H9 (cell line): ENCODE measurements around the gene ANKK1. TPM values are rescaled to one million over a fixed set of nuclear protein-coding genes. Genes with fewer than 3 reads are reported as not detected.

ENCODE experiments used
- DNase-seq: peaks from one replicate; pipeline ENCODE4 v3.0.0-alpha.2; 2017
- H2AFZ ChIP-seq: one replicate; pipeline ENCODE4 v1.6.1; 2013; ENCODE audit warnings: mild to moderate bottlenecking, low read length, control low read depth, moderate library complexity
- H2AK5ac ChIP-seq: 2 replicates; pipeline ENCODE4 v1.6.1; 2013; ENCODE audit warnings: low read length, control low read depth, mixed read lengths; ENCODE audit not compliant: insufficient read length
- H2BK120ac ChIP-seq: one replicate; pipeline ENCODE4 v1.6.1; 2013; ENCODE audit warnings: low read depth, mild to moderate bottlenecking, low read length, control low read depth, inconsistent platforms; ENCODE audit not compliant: poor library complexity, severe bottlenecking
- H2BK12ac ChIP-seq: 2 replicates; pipeline ENCODE4 v1.6.1; 2013; ENCODE audit warnings: low read length, control low read depth, mixed read lengths, low read depth; ENCODE audit not compliant: insufficient read length
- H2BK15ac ChIP-seq: 2 replicates; pipeline ENCODE4 v1.6.1; 2013; ENCODE audit warnings: low read depth, low read length, control low read depth
- H2BK20ac ChIP-seq: one replicate; pipeline ENCODE4 v1.6.1; 2013; ENCODE audit warnings: low read depth, mild to moderate bottlenecking, low read length, control low read depth, inconsistent platforms; ENCODE audit not compliant: poor library complexity, severe bottlenecking
- H2BK5ac ChIP-seq: 2 replicates; pipeline ENCODE4 v1.6.1; 2013; ENCODE audit warnings: low read length, control low read depth, mixed read lengths; ENCODE audit not compliant: insufficient read length
- H3K14ac ChIP-seq: 2 replicates; pipeline ENCODE4 v1.6.1; 2013; ENCODE audit warnings: low read length, control low read depth; ENCODE audit not compliant: insufficient read depth
- H3K18ac ChIP-seq: 2 replicates; pipeline ENCODE4 v1.6.1; 2013; ENCODE audit warnings: low read depth, mild to moderate bottlenecking, mixed read lengths, low read length, control low read depth; ENCODE audit not compliant: insufficient read length
- H3K23ac ChIP-seq: 2 replicates; pipeline ENCODE4 v1.6.1; 2013; ENCODE audit warnings: low read length, control low read depth, mixed read lengths, low read depth; ENCODE audit not compliant: insufficient read length
- H3K23me2 ChIP-seq: 2 replicates; pipeline ENCODE4 v1.6.1; 2013; ENCODE audit warnings: low read depth, mild to moderate bottlenecking, mixed read lengths, low read length, control low read depth; ENCODE audit not compliant: insufficient read length, poor library complexity, severe bottlenecking
- H3K27ac ChIP-seq: 2 replicates; pipeline ENCODE4 v1.5.1; 2013; ENCODE audit warnings: low read length, control low read depth, mixed read lengths, low read depth; ENCODE audit not compliant: insufficient read length
- H3K27me3 ChIP-seq: 2 replicates; pipeline ENCODE4 v1.6.1; 2013; ENCODE audit warnings: low read length, control low read depth, inconsistent platforms; ENCODE audit not compliant: insufficient read depth
- H3K4ac ChIP-seq: 2 replicates; pipeline ENCODE4 v1.6.1; 2013; ENCODE audit warnings: low read depth, mild to moderate bottlenecking, control low read depth, inconsistent platforms, low read length, moderate library complexity
- H3K4me1 ChIP-seq: 2 replicates; pipeline ENCODE4 v1.6.1; 2013; ENCODE audit warnings: low read length, control low read depth, inconsistent platforms; ENCODE audit not compliant: insufficient read depth
- H3K4me2 ChIP-seq: 2 replicates; pipeline ENCODE4 v1.6.1; 2013; ENCODE audit warnings: low read length, control low read depth, mixed read lengths; ENCODE audit not compliant: insufficient read length, insufficient read depth
- H3K56ac ChIP-seq: 2 replicates; pipeline ENCODE4 v1.6.1; 2013; ENCODE audit warnings: low read depth, mild to moderate bottlenecking, mixed read lengths, low read length, control low read depth; ENCODE audit not compliant: insufficient read length
- H3K79me1 ChIP-seq: 2 replicates; pipeline ENCODE4 v1.6.1; 2013; ENCODE audit warnings: low read depth, mild to moderate bottlenecking, moderate library complexity, low read length, control low read depth, inconsistent platforms; ENCODE audit not compliant: insufficient read depth, poor library complexity, severe bottlenecking
- H3K79me2 ChIP-seq: 2 replicates; pipeline ENCODE4 v1.6.1; 2013; ENCODE audit warnings: low read length, control low read depth, inconsistent platforms; ENCODE audit not compliant: insufficient read depth
- H3K9ac ChIP-seq: 2 replicates; pipeline ENCODE4 v1.6.1; 2013; ENCODE audit warnings: low read length, control low read depth, mixed read lengths; ENCODE audit not compliant: insufficient read length; ENCODE audit errors: extremely low read depth
- H3K9me3 ChIP-seq: one replicate; pipeline ENCODE4 v1.6.1; 2013; ENCODE audit warnings: low read depth, low read length, inconsistent platforms; ENCODE audit not compliant: control insufficient read depth
- H3T11ph ChIP-seq: one replicate; pipeline ENCODE4 v1.6.1; 2013; ENCODE audit warnings: mild to moderate bottlenecking, low read length, control low read depth, inconsistent platforms
- H4K20me1 ChIP-seq: one replicate; pipeline ENCODE4 v1.6.1; 2013; ENCODE audit not compliant: control insufficient read depth, insufficient read length, insufficient read depth
- H4K5ac ChIP-seq: 2 replicates; pipeline ENCODE4 v1.6.1; 2013; ENCODE audit warnings: low read depth, mild to moderate bottlenecking, mixed read lengths, low read length, control low read depth; ENCODE audit not compliant: insufficient read length
- H4K8ac ChIP-seq: replicated peaks from 2 replicates; pipeline ENCODE4 v1.6.1; 2013; ENCODE audit warnings: low read length, control low read depth, mixed read lengths, low read depth; ENCODE audit not compliant: insufficient read length
- H4K91ac ChIP-seq: 2 replicates; pipeline ENCODE4 v1.6.1; 2013; ENCODE audit warnings: low read depth, mild to moderate bottlenecking, moderate library complexity, mixed read lengths, low read length, control low read depth; ENCODE audit not compliant: insufficient read length
- H3K27ac Mint-ChIP-seq, 3 experiments: 2 replicates in 2 of 3; 3 replicates in 1 of 3; pipeline ENCODE4 v1.8.0; 2020 to 2021; ENCODE audit warnings: mixed read lengths in 3 of 3, mild to moderate bottlenecking in 1 of 3, moderate library complexity in 1 of 3
- H3K27me3 Mint-ChIP-seq: 2 replicates; pipeline ENCODE4 v1.8.0; 2021; ENCODE audit warnings: low read depth, mild to moderate bottlenecking, moderate library complexity, mixed read lengths
- H3K36me3 Mint-ChIP-seq, 3 experiments: 2 replicates in 2 of 3; 3 replicates in 1 of 3; pipeline ENCODE4 v1.8.0; 2020 to 2021; ENCODE audit warnings: low read depth in 3 of 3, mixed read lengths in 3 of 3; ENCODE audit not compliant: insufficient read depth in 1 of 3
- H3K4me1 Mint-ChIP-seq, 2 experiments: 2 replicates each; pipeline ENCODE4 v1.8.0; 2020; ENCODE audit warnings: mixed read lengths in 2 of 2
- H3K4me3 Mint-ChIP-seq, 2 experiments: 2 replicates in 1 of 2; 3 replicates in 1 of 2; pipeline ENCODE4 v1.8.0; 2020 to 2021; ENCODE audit warnings: mild to moderate bottlenecking in 2 of 2, mixed read lengths in 2 of 2, moderate library complexity in 1 of 2
- H3K9me3 Mint-ChIP-seq, 2 experiments: 2 replicates in 1 of 2; 3 replicates in 1 of 2; pipeline ENCODE4 v1.8.0; 2020; ENCODE audit warnings: mild to moderate bottlenecking in 2 of 2, mixed read lengths in 2 of 2, moderate library complexity in 1 of 2
- CTCF ChIP-seq: fragments of 200-600 bp; sonication (generic); conservative IDR thresholded peaks from 3 replicates; pipeline ENCODE4 v1.8.0; 2021; ENCODE audit warnings: antibody characterized with exemption, mild to moderate bottlenecking
- WGBS: extraction: QIAGEN DNeasy Blood & Tissue Kit; methylation state at CpG from one replicate; pipeline ENCODE4 v1.1.7; 2013; ENCODE audit warnings: missing lambda C conversion rate, low lambda C conversion rate, mixed read lengths; ENCODE audit not compliant: insufficient read length; ENCODE audit errors: extremely low coverage; 5-methylcytosine and 5-hydroxymethylcytosine counted together
- total RNA-seq: library from RNA; stranded (reverse); gene quantifications from 2 replicates; pipeline ENCODE4 v1.2.1, GENCODE V29; 2021

The ANKK1 gene
- total RNA-seq, 1 experiment from 2014 or later, result 0.20 TPM

GRCh38 chr11:113385749-113386148 is 1.8 kb upstream of the ANKK1 start:
- Histone ChIP-seq H2AFZ (no peak overlapping the region), H3K9me3 (no peaks in the 10 kb centered on the region), H3K79me2 (no peaks in the 10 kb centered on the region), H3K14ac (no peak overlapping the region), H4K5ac (no peak overlapping the region), H4K91ac (no peak overlapping the region), H3K4ac (no peak overlapping the region), H2AK5ac (no peak overlapping the region), H3K9ac (no peak overlapping the region), H3K18ac (no peak overlapping the region), H3K27ac (no peak overlapping the region), H3K23me2 (no peaks in the 10 kb centered on the region), H3K4me1 (peaks cover 2% of the 10 kb centered on the region; the same call in 1 of the 2 replicates), H3K4me2 (no peak overlapping the region), H3K23ac (no peak overlapping the region), H3T11ph (no peak overlapping the region), H4K20me1 (no peaks in the 10 kb centered on the region), H4K8ac (no peak overlapping the region), H2BK120ac (no peak overlapping the region), H2BK5ac (no peak overlapping the region), H2BK20ac (no peak overlapping the region), H3K27me3 (no peaks in the 10 kb centered on the region), H2BK12ac (no peak overlapping the region), H3K79me1 (no peaks in the 10 kb centered on the region), H3K56ac (no peak overlapping the region), H2BK15ac (no peak overlapping the region)
- H3K27me3 Mint-ChIP-seq, result peaks cover 7% of the 10 kb centered on the region
- peaks cover 7% of the 10 kb centered on the region in 2 experiments for H3K4me1 Mint-ChIP-seq
- no peaks in the 10 kb centered on the region for H3K9me3 Mint-ChIP-seq
- no peak overlapping the region for H3K27ac Mint-ChIP-seq
- TF ChIP-seq CTCF, result no peak
- H3K36me3 Mint-ChIP-seq, result no peaks in the 10 kb centered on the region
- no CpG with 5 or more reads among the region's 3 CpGs for WGBS
- DNase-seq, result no peak
- no peak overlapping the region for H3K4me3 Mint-ChIP-seq
